ENCODE measurements around the gene IGF2BP2.

The IGF2BP2 gene

DNA sequence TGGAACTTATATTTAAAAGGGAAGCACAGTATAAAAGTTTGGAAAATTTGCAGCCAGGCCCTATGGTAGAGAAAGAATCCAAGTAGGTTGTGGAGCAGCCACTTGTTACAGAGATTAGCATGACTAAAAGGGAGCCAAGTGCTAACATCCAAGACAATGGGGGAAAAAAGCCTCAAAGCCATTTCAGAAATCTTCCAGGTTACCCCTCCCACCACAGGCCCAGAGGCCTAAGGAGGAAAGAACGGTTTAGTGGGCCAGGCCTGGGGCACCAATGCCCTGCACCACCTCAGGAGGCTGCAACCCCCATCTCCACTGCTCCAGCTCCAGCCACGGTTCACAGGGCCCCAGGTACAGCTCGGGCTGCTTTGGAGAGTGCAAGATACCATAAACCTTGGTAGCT lies 69.9 kb downstream of the IGF2BP2 start:
- H3K4me1 Mint-ChIP-seq = no peaks in the 10 kb centered on the region
- H3K9me3 Mint-ChIP-seq = peaks cover 3% of the 10 kb centered on the region
- no peak overlapping the region for H3K27ac Mint-ChIP-seq
- DNase-seq = no peak
- H3K36me3 Mint-ChIP-seq (ENCODE audit: low read depth) = no peaks in the 10 kb centered on the region
- H3K4me3 Mint-ChIP-seq = no peak overlapping the region
- peaks cover 6% of the 10 kb centered on the region for H3K27me3 Mint-ChIP-seq
- peak; percentile 28 for ATAC-seq

DNA sequence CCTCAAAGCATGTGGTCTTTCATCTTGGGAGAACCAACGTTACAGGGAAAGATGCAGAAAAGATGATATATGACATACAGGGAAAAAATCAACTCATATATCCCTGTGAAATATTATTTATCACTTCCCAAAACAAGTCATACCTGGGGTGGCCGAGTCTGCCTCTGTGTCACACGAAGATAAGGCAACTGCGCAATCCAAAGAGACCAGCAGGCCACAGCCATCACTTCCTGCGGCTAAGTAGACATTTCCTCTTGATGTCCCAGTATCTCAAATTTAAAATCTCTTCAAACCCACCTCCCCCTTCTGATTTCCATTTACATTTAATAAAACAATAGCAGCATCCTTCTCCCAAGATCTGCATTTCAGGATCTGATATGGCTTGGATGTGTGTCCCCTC lies 71.5 kb downstream of the IGF2BP2 start:
- peaks cover 6% of the 10 kb centered on the region for H3K27me3 Mint-ChIP-seq
- no peaks in the 10 kb centered on the region for H3K4me1 Mint-ChIP-seq
- peaks cover 3% of the 10 kb centered on the region for H3K9me3 Mint-ChIP-seq
- DNase-seq (no peak), ATAC-seq (no peak)
- H3K27ac Mint-ChIP-seq = no peak overlapping the region
- no peaks in the 10 kb centered on the region for H3K36me3 Mint-ChIP-seq (ENCODE audit: low read depth)
- H3K4me3 Mint-ChIP-seq = no peak overlapping the region

DNA sequence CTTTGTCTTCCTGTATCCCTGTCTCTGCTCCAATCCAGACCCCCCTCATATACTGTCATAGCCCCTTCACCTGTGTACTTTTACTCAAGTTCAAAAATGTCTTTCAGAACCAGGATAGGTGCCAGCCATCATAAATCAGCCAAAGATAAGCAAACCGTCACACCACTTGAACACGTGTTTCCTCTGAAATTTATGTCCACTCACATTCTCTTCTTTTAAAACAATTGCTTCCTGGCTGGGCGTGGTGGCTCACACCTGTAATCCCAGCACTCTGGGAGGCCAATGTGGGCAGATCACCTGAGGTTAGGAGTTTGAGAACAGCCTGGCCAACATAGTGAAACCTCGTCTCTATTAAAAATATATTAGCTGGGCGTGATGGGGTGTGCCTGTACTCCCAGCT lies 74.1 kb downstream of the IGF2BP2 start:
- Mint-ChIP-seq H3K27ac (no peak overlapping the region), H3K4me3 (no peak overlapping the region), H3K9me3 (no peaks in the 10 kb centered on the region), H3K36me3 (ENCODE audit: low read depth) (no peaks in the 10 kb centered on the region), H3K4me1 (peaks cover 3% of the 10 kb centered on the region), H3K27me3 (peaks cover 2% of the 10 kb centered on the region)
- ATAC-seq (no peak), DNase-seq (no peak)

DNA sequence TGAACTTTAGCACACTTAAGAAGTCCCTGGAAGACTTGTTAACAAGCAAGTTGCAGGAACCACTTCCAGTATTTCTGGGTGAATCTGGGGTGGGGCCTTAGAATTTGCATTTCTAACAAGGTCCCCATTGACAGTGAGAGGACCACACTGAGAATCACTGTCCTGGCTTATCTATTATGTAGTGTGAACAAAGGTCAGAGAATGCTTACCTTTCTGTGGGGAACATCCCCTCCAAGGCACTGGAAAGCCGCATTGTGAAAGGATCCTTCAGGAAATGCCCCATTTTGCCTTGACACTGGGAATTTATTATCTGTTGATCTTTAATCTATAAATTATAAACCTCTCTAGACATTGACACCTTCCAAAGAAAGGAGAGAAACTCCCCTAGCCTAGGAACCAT lies 74.8 kb downstream of the IGF2BP2 start:
- ATAC-seq = no peak
- Mint-ChIP-seq H3K27ac (no peak overlapping the region), H3K4me1 (peaks cover 10% of the 10 kb centered on the region), H3K4me3 (no peak overlapping the region), H3K27me3 (peaks cover 5% of the 10 kb centered on the region), H3K36me3 (ENCODE audit: low read depth) (no peaks in the 10 kb centered on the region), H3K9me3 (no peaks in the 10 kb centered on the region)
- no peak for DNase-seq

DNA sequence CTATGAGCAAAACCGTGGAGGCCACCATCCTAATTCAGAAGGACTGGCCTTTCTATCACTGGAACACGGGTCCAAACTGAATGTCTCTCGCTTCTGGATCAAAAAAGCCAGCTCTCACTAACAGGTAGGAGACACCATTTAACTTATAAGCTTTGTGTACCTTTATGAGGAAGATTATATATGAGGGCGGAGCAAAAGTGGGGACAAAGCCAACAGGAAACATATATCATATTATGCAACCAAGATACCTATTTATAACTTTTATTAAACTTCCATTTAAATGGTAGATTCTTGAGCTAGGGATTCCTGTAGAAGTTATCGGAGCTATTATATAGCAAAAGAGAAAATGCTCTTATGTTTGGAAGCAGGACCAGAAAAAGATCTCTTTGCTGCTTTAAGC lies 78.4 kb downstream of the IGF2BP2 start:
- Mint-ChIP-seq H3K27me3 (peaks cover 5% of the 10 kb centered on the region), H3K4me1 (peaks cover 12% of the 10 kb centered on the region), H3K36me3 (ENCODE audit: low read depth) (no peaks in the 10 kb centered on the region), H3K4me3 (no peak overlapping the region), H3K27ac (no peak overlapping the region), H3K9me3 (no peaks in the 10 kb centered on the region)
- ATAC-seq (no peak), DNase-seq (no peak)

DNA sequence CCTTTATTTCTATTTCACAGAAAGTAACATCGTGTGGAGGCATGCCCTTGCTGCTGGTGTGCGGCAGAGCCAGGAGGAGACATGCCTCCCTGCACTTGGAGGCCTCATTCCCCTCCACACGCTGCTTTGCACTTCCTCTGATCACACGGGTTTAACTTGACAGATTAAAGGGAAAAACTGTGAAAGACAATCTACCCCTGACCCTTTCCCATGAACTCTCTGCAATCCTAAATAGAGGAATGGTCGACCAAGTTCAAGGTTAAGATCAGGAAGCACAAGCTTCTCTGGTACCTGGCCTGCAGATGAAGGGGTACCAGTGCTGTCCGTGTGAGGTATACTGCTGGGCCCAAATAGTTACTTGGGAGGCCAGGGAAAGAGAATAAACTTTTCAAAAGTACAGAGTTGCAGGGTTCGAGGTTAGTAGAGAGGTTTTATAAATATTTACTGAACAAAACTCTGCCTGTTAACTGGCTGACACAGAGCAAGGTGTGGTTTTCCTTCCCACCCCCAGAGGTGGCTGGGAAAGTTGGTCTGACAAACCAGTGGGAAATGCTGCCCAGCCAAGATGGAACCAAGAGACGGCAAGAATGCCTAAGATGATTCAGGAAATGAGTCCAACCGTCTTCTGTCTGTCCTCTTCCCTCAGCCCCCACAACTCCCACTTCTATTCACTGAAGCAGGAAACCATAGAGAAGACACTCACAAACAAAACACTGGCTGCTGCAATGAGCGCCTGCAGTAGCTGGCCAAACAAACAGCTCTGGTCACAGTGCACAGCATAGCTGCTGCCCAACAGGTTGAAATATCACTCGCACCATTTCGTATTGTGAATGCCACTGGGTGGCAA lies 79.6 kb downstream of the IGF2BP2 start:
- ATAC-seq (no peak), DNase-seq (no peak)
- Mint-ChIP-seq H3K27me3 (peaks cover 5% of the 10 kb centered on the region), H3K4me1 (peaks cover 12% of the 10 kb centered on the region), H3K36me3 (ENCODE audit: low read depth) (no peaks in the 10 kb centered on the region), H3K4me3 (no peak overlapping the region), H3K9me3 (no peaks in the 10 kb centered on the region), H3K27ac (no peak overlapping the region)

DNA sequence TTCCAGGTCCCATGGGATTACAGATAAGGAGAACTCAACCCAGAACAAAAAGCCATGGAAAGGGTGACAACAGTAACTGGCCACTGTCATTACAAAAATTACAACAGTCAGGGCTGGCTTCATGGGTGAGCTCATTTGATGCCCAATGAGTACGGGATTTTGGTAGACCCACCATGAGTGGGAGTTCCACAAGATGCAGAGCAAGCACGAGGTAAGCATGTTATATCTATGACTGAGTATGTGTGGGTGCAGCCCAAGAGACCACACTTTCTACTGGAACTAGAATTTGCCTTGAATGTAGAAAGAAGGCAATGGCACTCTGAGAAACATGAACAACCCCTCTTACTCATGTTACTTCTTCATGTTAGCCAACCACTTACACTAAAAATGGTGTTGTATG lies 83.3 kb downstream of the IGF2BP2 start:
- Mint-ChIP-seq H3K4me1 (peaks cover 12% of the 10 kb centered on the region), H3K27me3 (peaks cover 3% of the 10 kb centered on the region), H3K36me3 (ENCODE audit: low read depth) (no peaks in the 10 kb centered on the region), H3K27ac (no peak overlapping the region), H3K4me3 (no peak overlapping the region), H3K9me3 (no peaks in the 10 kb centered on the region)
- DNase-seq (no peak), ATAC-seq (no peak)

DNA sequence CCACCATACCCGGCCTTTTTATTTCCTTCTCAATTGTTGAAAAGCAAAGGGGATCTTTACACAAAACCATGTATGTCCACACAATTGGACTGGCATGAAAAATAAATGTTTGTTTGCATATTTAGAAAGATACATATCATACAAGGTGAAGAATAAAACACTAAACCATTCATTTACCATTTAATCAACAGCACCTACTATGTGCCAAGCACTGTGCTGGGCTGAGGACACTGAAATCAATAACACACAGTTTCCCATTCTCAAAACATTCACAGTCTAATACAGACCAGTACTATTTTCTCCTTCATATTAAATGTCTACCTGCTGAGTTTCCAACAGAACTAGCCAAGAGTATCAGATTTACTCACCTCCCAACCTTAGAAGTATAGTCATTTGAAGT lies 84.7 kb downstream of the IGF2BP2 start:
- no peak for ATAC-seq
- no peaks in the 10 kb centered on the region for H3K9me3 Mint-ChIP-seq
- no peak overlapping the region for H3K27ac Mint-ChIP-seq
- no peak overlapping the region for H3K4me3 Mint-ChIP-seq
- no peak for DNase-seq
- peaks cover 3% of the 10 kb centered on the region for H3K4me1 Mint-ChIP-seq
- no peaks in the 10 kb centered on the region for H3K27me3 Mint-ChIP-seq
- H3K36me3 Mint-ChIP-seq (ENCODE audit: low read depth) = no peaks in the 10 kb centered on the region

DNA sequence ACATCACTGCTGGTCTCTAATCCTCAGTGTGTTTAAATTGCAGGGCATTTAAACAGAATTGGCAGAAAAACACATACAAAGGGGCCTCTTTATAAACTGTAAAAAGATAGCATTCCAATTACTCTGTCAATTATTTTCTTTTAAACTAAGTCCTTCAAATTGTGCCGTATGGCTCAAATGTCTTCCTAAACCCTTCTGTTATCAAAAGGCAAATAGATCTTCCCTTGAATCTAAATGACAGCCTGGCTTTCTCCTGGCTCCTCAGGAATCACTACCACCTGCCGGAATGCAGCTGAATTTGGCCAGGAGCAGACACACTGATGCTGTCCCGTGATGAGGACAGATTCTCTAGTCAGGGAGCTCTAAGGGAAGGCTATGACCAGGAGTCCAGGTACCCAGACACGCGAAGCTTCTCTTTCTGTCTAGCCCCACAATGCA lies 85.6 kb downstream of the IGF2BP2 start:
- no peak overlapping the region for H3K27ac Mint-ChIP-seq
- ATAC-seq (no peak), DNase-seq (no peak)
- H3K9me3 Mint-ChIP-seq = no peaks in the 10 kb centered on the region
- H3K36me3 Mint-ChIP-seq (ENCODE audit: low read depth) = no peaks in the 10 kb centered on the region
- no peaks in the 10 kb centered on the region for H3K4me1 Mint-ChIP-seq
- H3K4me3 Mint-ChIP-seq = no peak overlapping the region
- peaks cover under 1% of the 10 kb centered on the region for H3K27me3 Mint-ChIP-seq

DNA sequence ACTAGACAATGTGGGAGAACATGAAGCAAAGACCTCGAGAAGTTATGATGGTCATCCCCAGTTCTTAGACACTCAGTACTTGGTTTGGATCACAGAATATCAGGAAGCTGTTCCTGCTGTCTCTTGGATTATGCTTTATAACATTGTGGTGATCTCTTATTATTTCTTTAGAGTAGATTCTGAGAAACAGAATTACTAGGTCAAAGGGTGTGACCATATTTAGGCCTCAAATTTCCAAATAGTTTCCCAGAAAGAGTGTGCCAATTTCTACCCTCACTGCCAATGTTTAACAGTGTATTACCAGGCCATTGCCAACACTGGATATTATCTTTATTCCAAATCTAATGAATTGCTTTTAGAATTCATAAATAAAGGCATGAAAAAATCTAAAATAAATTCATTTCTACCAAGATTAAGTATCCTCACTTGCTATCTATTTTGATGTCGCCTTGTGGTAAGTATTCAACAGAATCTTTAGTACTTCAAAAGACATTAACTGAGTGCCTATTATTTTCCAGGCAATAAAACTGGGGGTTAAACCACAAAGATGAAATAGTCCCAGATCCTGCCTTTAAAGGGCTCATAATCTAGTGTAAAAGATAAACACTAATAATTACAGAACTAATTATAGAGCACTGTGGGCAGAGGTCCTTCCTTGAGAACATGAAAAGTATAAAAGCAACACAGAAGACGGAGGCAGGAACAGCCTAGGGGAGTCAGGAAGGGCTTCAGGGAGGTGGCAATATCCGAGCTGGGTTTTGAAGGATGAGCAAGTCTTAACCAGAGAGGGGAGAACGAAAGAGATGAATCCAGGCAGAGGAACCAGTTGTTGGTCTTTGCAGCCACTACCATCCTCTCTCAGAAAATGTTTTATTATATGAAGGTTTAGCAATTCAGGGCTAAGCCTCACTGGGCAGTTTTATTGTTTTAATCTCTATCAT lies 86.8 kb downstream of the IGF2BP2 start:
- Mint-ChIP-seq H3K27ac (no peak overlapping the region), H3K27me3 (peaks cover 4% of the 10 kb centered on the region)
- no peak for ATAC-seq

DNA sequence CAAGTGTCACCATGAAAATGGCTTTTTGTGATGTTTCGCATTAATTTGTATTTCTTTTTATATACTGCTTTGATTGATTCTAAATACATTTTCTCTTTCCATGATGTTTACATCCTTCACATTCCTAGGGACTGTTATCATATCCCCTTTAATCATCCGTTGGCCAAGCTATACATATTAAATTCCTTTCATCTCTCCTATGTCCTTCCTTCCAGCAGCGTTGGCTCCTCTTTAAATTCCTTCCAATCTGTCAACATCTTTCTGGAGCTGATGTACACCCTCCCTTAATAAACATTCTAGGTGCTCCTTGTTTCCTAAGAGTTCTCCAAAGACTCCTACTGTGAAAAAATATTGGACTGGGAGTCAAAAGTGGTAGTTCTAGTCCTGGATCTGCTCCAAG lies 87.8 kb downstream of the IGF2BP2 start:
- Mint-ChIP-seq H3K4me1 (no peaks in the 10 kb centered on the region), H3K27ac (no peak overlapping the region), H3K36me3 (ENCODE audit: low read depth) (no peaks in the 10 kb centered on the region), H3K4me3 (no peak overlapping the region), H3K27me3 (peaks cover 4% of the 10 kb centered on the region), H3K9me3 (no peaks in the 10 kb centered on the region)
- ATAC-seq = no peak
- no peak for DNase-seq

More for the DNA sequence above, 86.8 kb downstream of the IGF2BP2 start:
- DNase-seq = no peak
- H3K36me3 Mint-ChIP-seq (ENCODE audit: low read depth) = no peaks in the 10 kb centered on the region
- no peak overlapping the region for H3K4me3 Mint-ChIP-seq
- no peaks in the 10 kb centered on the region for H3K4me1 Mint-ChIP-seq
- H3K9me3 Mint-ChIP-seq = no peaks in the 10 kb centered on the region

DNA sequence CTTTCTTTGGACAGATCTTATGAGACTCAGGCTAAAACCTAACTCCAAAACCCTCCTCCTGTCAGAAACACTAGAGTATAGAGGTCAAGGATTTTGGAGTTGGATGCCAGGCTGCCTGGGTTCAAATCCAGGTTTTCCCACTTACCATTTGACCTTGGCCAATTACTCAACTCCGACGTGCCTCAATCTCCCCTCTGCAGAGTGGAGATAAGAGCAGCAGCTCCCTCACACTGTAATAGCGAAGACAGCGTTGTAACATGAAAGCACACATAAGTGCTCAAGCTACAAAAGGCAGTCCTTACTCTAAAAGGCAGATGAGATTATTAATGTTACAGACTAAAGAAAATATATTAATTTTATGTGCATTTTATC lies 90.1 kb downstream of the IGF2BP2 start:
- Mint-ChIP-seq H3K27me3 (peaks cover 5% of the 10 kb centered on the region), H3K4me1 (no peaks in the 10 kb centered on the region), H3K27ac (no peak overlapping the region), H3K4me3 (no peak overlapping the region), H3K9me3 (no peaks in the 10 kb centered on the region), H3K36me3 (ENCODE audit: low read depth) (no peaks in the 10 kb centered on the region)
- DNase-seq (no peak), ATAC-seq (no peak)

DNA sequence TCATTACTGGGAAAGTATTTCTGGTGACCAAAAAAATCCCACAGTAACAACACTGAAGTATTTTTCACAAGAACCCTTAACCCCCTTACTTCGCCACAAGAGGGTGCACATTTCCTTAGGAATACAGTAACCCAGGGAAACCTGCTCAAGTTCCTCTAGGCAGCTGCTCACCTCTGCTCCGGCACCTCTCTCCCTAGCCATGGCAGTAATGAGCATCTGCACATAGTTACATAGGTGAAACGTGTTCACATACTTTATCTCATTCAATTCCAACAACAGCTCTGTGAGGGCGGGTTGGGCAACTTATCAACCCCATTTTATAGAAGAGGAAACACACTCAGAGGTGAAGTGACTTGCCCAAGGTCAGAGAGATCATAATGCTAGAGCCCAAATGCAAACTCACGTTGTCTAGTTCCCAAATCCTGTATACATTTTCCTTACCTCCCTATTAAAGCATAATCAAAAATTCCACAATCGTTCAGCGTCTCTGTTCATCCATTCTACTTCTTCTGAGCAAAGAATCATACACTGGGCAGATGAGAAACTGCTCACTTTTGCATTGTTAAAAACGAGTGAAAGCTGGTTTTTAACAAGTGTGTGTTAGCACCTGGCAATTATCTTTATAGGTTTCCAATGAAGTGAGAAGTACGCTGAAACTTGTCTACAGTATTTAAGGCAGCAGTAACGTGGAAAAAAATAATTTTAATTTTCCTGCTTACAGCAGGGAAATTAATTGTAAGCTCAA lies 90.7 kb downstream of the IGF2BP2 start:
- Mint-ChIP-seq H3K4me3 (no peak overlapping the region), H3K27ac (no peak overlapping the region), H3K4me1 (no peaks in the 10 kb centered on the region), H3K9me3 (no peaks in the 10 kb centered on the region), H3K36me3 (ENCODE audit: low read depth) (no peaks in the 10 kb centered on the region), H3K27me3 (peaks cover 5% of the 10 kb centered on the region)
- peak; percentile 20 for ATAC-seq
- peak; percentile 11 for DNase-seq

DNA sequence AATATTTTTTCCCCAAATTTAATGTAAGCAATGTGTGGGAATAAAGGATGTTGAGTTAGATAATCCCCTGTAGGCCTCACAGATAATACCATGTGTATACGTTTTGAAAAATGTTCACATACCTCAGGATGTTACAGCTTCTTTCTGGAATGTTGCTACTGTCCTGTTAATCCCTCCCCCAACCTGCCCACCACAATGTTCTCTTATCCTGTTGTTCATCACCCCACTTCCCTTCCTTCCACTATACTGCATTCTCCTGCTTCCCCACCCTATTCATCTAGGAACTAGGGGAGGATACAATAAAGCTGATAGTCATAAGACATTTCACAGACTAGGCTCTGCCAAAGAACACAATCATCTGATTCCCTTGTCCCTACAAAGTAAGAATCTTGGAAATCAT lies 92.1 kb downstream of the IGF2BP2 start:
- no peaks in the 10 kb centered on the region for H3K4me1 Mint-ChIP-seq
- no peak for ATAC-seq
- H3K9me3 Mint-ChIP-seq = no peaks in the 10 kb centered on the region

More for the DNA sequence above, 92.1 kb downstream of the IGF2BP2 start:
- DNase-seq = no peak
- H3K27ac Mint-ChIP-seq = no peak overlapping the region
- no peaks in the 10 kb centered on the region for H3K36me3 Mint-ChIP-seq (ENCODE audit: low read depth)
- no peak overlapping the region for H3K4me3 Mint-ChIP-seq
- H3K27me3 Mint-ChIP-seq = peaks cover 7% of the 10 kb centered on the region

Data from activated naive CD8-positive, alpha-beta T cell treated with anti-CD3 and anti-CD28 coated beads, Interleukin-2, amount 50 U/mL, for 24 hours (primary cell).